Ishikawa (cell line): ENCODE data around the gene TSPAN14.

Experiments used
- CEBPB ChIP-seq: IDR thresholded peaks from 2 replicates; pipeline ENCODE4 v1.6.1; 2012
- CREB1 ChIP-seq: IDR thresholded peaks from 2 replicates; pipeline ENCODE4 v1.6.1; 2012; ENCODE audit warnings: low read depth
- EGR1 ChIP-seq: IDR thresholded peaks from 2 replicates; pipeline ENCODE4 v1.6.1; 2012
- EP300 ChIP-seq: IDR thresholded peaks from 2 replicates; pipeline ENCODE4 v1.6.1; 2012; ENCODE audit warnings: borderline replicate concordance
- FOXM1 ChIP-seq: IDR thresholded peaks from 2 replicates; pipeline ENCODE4 v1.6.1; 2012; ENCODE audit warnings: low read depth, borderline replicate concordance
- NFIC ChIP-seq: IDR thresholded peaks from 2 replicates; pipeline ENCODE4 v1.6.1; 2012
- RAD21 ChIP-seq: IDR thresholded peaks from 2 replicates; pipeline ENCODE4 v1.6.1; 2012; ENCODE audit warnings: low read depth
- TAF1 ChIP-seq: IDR thresholded peaks from 2 replicates; pipeline ENCODE4 v1.6.1; 2012; ENCODE audit warnings: low read depth, mild to moderate bottlenecking
- TCF12 ChIP-seq: IDR thresholded peaks from 2 replicates; pipeline ENCODE4 v1.6.1; 2012; ENCODE audit warnings: low read depth
- TEAD4 ChIP-seq: IDR thresholded peaks from 2 replicates; pipeline ENCODE4 v1.6.1; 2012
- YY1 ChIP-seq: IDR thresholded peaks from 2 replicates; pipeline ENCODE4 v1.6.1; 2012; ENCODE audit warnings: low read depth
- ZBTB7A ChIP-seq: IDR thresholded peaks from 2 replicates; pipeline ENCODE4 v1.6.1; 2012; ENCODE audit warnings: low read depth
- TF ChIP-seq, protein P1 (sequence below): IDR thresholded peaks from 2 replicates; pipeline ENCODE4 v1.6.1; 2012; ENCODE audit warnings: low read depth, mild to moderate bottlenecking
- TF ChIP-seq, protein P2 (sequence below): IDR thresholded peaks from 2 replicates; pipeline ENCODE4 v1.6.1; 2012
- TF ChIP-seq, protein P3 (sequence below): IDR thresholded peaks from 2 replicates; pipeline ENCODE4 v1.6.1; 2012

TSPAN14 gene

DNA sequence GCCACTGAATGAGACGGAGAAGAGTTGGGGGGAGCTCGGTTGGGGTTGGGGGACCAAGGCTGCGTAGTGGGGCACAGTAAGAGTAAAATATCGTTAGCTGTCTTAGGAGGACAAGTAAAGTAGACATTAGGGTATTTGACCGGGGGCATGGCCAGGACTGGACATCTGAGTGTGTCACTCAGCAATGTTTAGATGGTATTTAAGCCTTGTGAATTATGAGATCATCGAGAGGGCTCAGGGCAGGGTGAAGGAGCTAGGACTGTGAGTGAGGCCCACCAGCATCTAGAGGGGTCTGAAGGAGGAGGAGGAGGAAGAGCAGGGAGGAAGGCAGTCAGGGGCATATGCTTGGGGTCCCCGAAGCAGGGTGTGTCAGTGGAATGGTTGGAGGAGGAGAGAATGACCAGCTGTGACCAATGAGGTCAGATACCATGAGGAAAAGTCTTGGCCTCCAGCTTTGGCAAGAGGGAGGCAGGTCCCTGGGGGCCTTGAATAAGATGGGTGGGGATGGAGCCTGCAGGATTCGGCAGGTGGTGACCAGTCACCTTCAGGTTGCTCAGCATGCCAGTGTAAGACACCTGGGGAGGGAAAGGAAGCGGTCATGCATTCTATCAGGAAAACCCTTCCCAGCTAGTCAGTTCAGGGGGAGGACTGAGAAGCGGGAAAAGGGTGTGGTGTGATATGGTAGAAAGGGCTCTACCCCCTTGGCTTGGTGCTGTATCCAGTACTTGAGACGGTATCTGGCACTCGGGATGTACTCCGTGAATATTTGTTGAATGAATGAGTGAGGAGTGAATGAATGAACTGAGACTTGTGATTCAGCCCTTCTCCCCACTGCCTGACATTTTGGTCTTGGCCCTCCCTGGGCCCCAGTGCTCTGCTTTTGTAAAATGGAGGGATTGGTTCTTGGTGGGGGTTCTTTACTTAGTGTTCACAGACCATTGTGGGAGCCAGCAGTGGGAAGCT, 48.8 kb downstream of the TSPAN14 start:
- TF ChIP-seq CREB1 (no peak), YY1 (no peak), ZBTB7A (no peak), FOXM1 (no peak), RAD21 (no peak), EGR1 (no peak), TAF1 (no peak), TCF12 (no peak), TEAD4 (no peak), NFIC (no peak), EP300 (no peak), CEBPB (no peak)
- TF ChIP-seq, protein P1, sequence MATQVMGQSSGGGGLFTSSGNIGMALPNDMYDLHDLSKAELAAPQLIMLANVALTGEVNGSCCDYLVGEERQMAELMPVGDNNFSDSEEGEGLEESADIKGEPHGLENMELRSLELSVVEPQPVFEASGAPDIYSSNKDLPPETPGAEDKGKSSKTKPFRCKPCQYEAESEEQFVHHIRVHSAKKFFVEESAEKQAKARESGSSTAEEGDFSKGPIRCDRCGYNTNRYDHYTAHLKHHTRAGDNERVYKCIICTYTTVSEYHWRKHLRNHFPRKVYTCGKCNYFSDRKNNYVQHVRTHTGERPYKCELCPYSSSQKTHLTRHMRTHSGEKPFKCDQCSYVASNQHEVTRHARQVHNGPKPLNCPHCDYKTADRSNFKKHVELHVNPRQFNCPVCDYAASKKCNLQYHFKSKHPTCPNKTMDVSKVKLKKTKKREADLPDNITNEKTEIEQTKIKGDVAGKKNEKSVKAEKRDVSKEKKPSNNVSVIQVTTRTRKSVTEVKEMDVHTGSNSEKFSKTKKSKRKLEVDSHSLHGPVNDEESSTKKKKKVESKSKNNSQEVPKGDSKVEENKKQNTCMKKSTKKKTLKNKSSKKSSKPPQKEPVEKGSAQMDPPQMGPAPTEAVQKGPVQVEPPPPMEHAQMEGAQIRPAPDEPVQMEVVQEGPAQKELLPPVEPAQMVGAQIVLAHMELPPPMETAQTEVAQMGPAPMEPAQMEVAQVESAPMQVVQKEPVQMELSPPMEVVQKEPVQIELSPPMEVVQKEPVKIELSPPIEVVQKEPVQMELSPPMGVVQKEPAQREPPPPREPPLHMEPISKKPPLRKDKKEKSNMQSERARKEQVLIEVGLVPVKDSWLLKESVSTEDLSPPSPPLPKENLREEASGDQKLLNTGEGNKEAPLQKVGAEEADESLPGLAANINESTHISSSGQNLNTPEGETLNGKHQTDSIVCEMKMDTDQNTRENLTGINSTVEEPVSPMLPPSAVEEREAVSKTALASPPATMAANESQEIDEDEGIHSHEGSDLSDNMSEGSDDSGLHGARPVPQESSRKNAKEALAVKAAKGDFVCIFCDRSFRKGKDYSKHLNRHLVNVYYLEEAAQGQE: no peak
- TF ChIP-seq, protein P2, sequence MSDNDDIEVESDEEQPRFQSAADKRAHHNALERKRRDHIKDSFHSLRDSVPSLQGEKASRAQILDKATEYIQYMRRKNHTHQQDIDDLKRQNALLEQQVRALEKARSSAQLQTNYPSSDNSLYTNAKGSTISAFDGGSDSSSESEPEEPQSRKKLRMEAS: no peak
- TF ChIP-seq, protein P3, sequence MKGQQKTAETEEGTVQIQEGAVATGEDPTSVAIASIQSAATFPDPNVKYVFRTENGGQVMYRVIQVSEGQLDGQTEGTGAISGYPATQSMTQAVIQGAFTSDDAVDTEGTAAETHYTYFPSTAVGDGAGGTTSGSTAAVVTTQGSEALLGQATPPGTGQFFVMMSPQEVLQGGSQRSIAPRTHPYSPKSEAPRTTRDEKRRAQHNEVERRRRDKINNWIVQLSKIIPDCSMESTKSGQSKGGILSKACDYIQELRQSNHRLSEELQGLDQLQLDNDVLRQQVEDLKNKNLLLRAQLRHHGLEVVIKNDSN: no peak

DNA sequence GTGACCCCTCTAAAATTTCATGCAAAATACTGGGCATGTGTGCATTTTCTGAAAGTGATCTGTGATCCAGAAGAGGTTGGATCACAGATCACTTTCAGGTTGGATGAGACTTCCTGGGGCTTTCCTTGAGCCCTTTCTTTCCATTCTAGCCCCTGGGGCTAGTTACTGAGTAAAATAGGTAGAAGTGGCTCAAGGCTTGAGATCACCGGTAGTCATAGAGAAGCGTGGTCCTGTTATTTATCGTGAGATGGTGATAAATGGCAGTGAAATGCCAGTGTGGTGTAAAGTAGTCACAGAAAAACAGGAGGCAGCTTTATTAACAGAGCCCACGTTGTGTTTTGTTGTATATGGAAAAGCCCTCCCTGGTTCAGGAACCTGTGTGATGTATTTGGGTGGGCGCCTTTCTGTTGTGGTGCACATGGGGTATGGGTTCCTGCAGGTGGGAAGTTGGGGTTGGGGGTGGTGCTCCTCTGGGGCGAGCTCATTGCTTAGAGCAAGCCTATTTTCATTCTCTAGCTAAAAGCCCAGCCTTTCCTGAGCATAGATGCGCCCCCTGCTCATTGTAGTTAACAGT, 49.6 kb downstream of the TSPAN14 start:
- TF ChIP-seq RAD21 (no peak), EGR1 (no peak), YY1 (no peak), TAF1 (no peak), NFIC (no peak), CREB1 (no peak)
- TF ChIP-seq, protein P1: no peak

DNA sequence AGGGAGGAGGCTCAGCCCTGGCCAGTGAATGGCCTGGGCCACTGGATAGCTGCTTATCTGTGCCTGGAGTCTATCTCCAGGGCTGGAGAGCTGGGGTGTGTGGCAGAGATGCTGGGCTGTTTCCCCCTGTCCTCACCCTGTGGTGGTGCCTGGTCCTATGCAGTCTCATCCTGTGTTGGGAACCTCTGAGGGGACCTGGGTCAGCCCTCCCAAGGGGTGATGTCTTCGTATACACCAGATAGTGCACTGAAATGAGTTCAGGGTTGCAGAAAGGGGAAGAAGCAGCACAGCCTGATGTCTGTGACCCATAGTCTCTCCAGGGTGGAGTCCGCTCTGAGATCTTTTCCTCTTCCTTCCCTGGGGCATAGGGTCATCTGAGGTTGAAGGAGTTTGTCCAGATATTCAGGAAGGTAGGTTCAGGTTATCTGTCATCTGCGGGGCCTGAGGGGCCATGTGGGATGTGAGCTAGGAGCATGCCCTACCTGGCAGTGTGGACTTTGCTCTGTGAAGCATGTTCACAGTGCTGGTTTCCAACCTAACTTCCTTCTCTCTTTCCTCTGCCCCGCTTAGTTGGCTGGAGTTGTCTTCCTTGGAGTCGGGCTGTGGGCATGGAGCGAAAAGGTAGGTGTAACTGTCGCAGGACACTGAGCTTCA, 50.2 kb downstream of the TSPAN14 start:
- TF ChIP-seq NFIC (no peak), CREB1 (no peak), RAD21 (no peak), YY1 (no peak), TCF12 (no peak), EGR1 (no peak), FOXM1 (no peak), TAF1 (no peak), EP300 (no peak)
- TF ChIP-seq, protein P1: no peak
- TF ChIP-seq, protein P2: no peak
- TF ChIP-seq, protein P3: no peak
